Hepatocyte (in vitro differentiated cells): Measurements from ENCODE around the gene ANO3. TPM values are rescaled to one million over a fixed set of nuclear protein-coding genes. Genes with fewer than 3 reads are reported as not detected.

ENCODE experiments used
- DNase-seq: peaks from one replicate; pipeline ENCODE4 v3.0.0-alpha.2; 2016; ENCODE audit warnings: low spot score
- H2AFZ ChIP-seq: fragments of 200-600 bp; sonication (generic); 2 replicates; pipeline ENCODE4 v1.6.0; 2016; ENCODE audit warnings: antibody characterized with exemption, mild to moderate bottlenecking
- H3K27ac ChIP-seq: fragments of 200-600 bp; sonication (generic); 2 replicates; pipeline ENCODE4 v1.5.1; 2016; ENCODE audit warnings: mild to moderate bottlenecking
- H3K27me3 ChIP-seq: fragments of 200-600 bp; sonication (generic); 2 replicates; pipeline ENCODE4 v1.6.1; 2016
- H3K36me3 ChIP-seq: fragments of 200-600 bp; sonication (generic); replicated peaks from 2 replicates; pipeline ENCODE4 v1.5.1; 2016; ENCODE audit warnings: low read depth; ENCODE audit not compliant: insufficient read depth
- H3K4me1 ChIP-seq: fragments of 200-600 bp; sonication (generic); 2 replicates; pipeline ENCODE4 v1.5.1; 2016; ENCODE audit warnings: mild to moderate bottlenecking, moderate library complexity; ENCODE audit not compliant: insufficient read depth
- H3K4me2 ChIP-seq: fragments of 200-600 bp; sonication (generic); 2 replicates; pipeline ENCODE4 v1.6.0; 2016
- H3K4me3 ChIP-seq: fragments of 200-600 bp; sonication (generic); 2 replicates; pipeline ENCODE4 v1.5.1; 2016; ENCODE audit warnings: mild to moderate bottlenecking
- H3K79me2 ChIP-seq: fragments of 200-600 bp; sonication (generic); 2 replicates; pipeline ENCODE4 v1.6.0; 2017; ENCODE audit warnings: mild to moderate bottlenecking
- H3K9me2 ChIP-seq: fragments of 200-600 bp; sonication (generic); replicated peaks from 2 replicates; pipeline ENCODE4 v1.6.0; 2017; ENCODE audit warnings: mild to moderate bottlenecking; ENCODE audit not compliant: insufficient read depth
- H3K9me3 ChIP-seq: fragments of 200-600 bp; sonication (generic); 2 replicates; pipeline ENCODE4 v1.5.1; 2016; ENCODE audit warnings: low read depth, mild to moderate bottlenecking
- H4K20me1 ChIP-seq: fragments of 200-600 bp; sonication (generic); 2 replicates; pipeline ENCODE4 v1.6.0; 2016; ENCODE audit warnings: mild to moderate bottlenecking; ENCODE audit not compliant: insufficient read depth, poor library complexity, severe bottlenecking
- CTCF ChIP-seq: fragments of 200-600 bp; sonication (generic); IDR thresholded peaks from 2 replicates; pipeline ENCODE4 v1.5.1; 2016; ENCODE audit warnings: antibody characterized with exemption, mild to moderate bottlenecking; ENCODE audit not compliant: poor library complexity
- EZH2 ChIP-seq: fragments of 200-600 bp; sonication (generic); IDR thresholded peaks from 2 replicates; pipeline ENCODE4 v1.6.1; 2016; ENCODE audit warnings: antibody characterized with exemption, mild to moderate bottlenecking, borderline replicate concordance
- EZH2phosphoT487 ChIP-seq: fragments of 200-600 bp; sonication (generic); IDR thresholded peaks from one replicate; pipeline ENCODE4 v1.6.1; 2018; ENCODE audit warnings: antibody characterized with exemption, mild to moderate bottlenecking, low read depth, moderate library complexity; ENCODE audit not compliant: unreplicated experiment, severe bottlenecking
- WGBS: methylation state at CpG from one replicate; pipeline ENCODE4 v1.1.6; 2016; ENCODE audit warnings: low lambda C conversion rate; ENCODE audit errors: missing lambda C conversion rate; 5-methylcytosine and 5-hydroxymethylcytosine counted together
- polyA plus RNA-seq: library from polyadenylated mRNA; unstranded; fragments of >200 nt; fragmentation: Nextera tagmentation; extraction: Ambion mirVana; gene quantifications from 2 replicates; pipeline ENCODE4 v1.2.1, GENCODE V29; 2016
- total RNA-seq: library from RNA; depleted of rRNA; stranded (reverse); fragments of >200 nt; gene quantifications from 2 replicates; pipeline ENCODE4 v1.2.3, GENCODE V29; 2014

The ANO3 gene
- total and polyA plus RNA-seq, 2 experiments from 2014 or later: 0.17 TPM; not detected in 1

- Histone ChIP-seq H3K79me2 (no peaks in the 10 kb centered on the region), H3K9me3 (no peaks in the 10 kb centered on the region), H3K4me3 (no peak overlapping the region), H3K4me1 (peaks cover 6% of the 10 kb centered on the region), H3K36me3 (no peaks in the 10 kb centered on the region), H4K20me1 (no peaks in the 10 kb centered on the region), H3K27ac (no peak overlapping the region), H3K4me2 (no peak overlapping the region), H3K27me3 (no peaks in the 10 kb centered on the region), H2AFZ (no peak overlapping the region), H3K9me2 (no peaks in the 10 kb centered on the region)
- TF ChIP-seq CTCF (no peak), EZH2phosphoT487 (no peak), EZH2 (no peak)
- DNase-seq: no peak
- WGBS: 98% methylated on average over 2 of the region's 2 CpGs
These were observed 242.0 kb downstream of the ANO3 start for GRCh38 chr11:26573896-26574295.

GRCh38 chr11:26575946-26576345 lies 244.0 kb downstream of the ANO3 start:
- Histone ChIP-seq H3K4me2 (no peak overlapping the region), H2AFZ (no peak overlapping the region), H3K4me1 (peaks cover 6% of the 10 kb centered on the region), H3K4me3 (no peak overlapping the region), H3K36me3 (no peaks in the 10 kb centered on the region), H3K9me2 (no peaks in the 10 kb centered on the region), H3K79me2 (no peaks in the 10 kb centered on the region), H4K20me1 (no peaks in the 10 kb centered on the region), H3K27ac (no peak overlapping the region), H3K9me3 (no peaks in the 10 kb centered on the region), H3K27me3 (no peaks in the 10 kb centered on the region)
- no peak for DNase-seq
- TF ChIP-seq EZH2phosphoT487 (no peak), EZH2 (no peak), CTCF (no peak)
- 88% methylated on average over 5 of the region's 5 CpGs for WGBS

- no peak for DNase-seq
- Histone ChIP-seq H3K4me1 (no peaks in the 10 kb centered on the region), H3K4me2 (no peak overlapping the region), H3K79me2 (no peaks in the 10 kb centered on the region), H3K4me3 (no peak overlapping the region), H3K9me3 (no peaks in the 10 kb centered on the region), H3K9me2 (no peaks in the 10 kb centered on the region), H2AFZ (no peak overlapping the region), H4K20me1 (no peaks in the 10 kb centered on the region), H3K36me3 (no peaks in the 10 kb centered on the region), H3K27me3 (no peaks in the 10 kb centered on the region), H3K27ac (peak overlapping the region; percentile 32)
- 38% methylated on average over 1 of the region's 1 CpG for WGBS
- TF ChIP-seq EZH2phosphoT487: no peak
- no peak for TF ChIP-seq CTCF
- TF ChIP-seq EZH2: no peak
These were observed 247.2 kb downstream of the ANO3 start for GRCh38 chr11:26578998-26579661.

GRCh38 chr11:26579683-26580082 lies 247.8 kb downstream of the ANO3 start:
- Histone ChIP-seq H3K9me2 (no peaks in the 10 kb centered on the region), H2AFZ (no peak overlapping the region), H3K4me3 (no peak overlapping the region), H3K9me3 (no peaks in the 10 kb centered on the region), H3K4me2 (no peak overlapping the region), H3K36me3 (no peaks in the 10 kb centered on the region), H3K27ac (peak overlapping the region; percentile 32), H3K79me2 (no peaks in the 10 kb centered on the region), H4K20me1 (no peaks in the 10 kb centered on the region), H3K4me1 (no peaks in the 10 kb centered on the region), H3K27me3 (no peaks in the 10 kb centered on the region)
- DNase-seq: no peak
- TF ChIP-seq EZH2phosphoT487: no peak
- no peak for TF ChIP-seq EZH2
- no peak for TF ChIP-seq CTCF
- 64% methylated on average over 2 of the region's 2 CpGs for WGBS
